Epithelial cell of esophagus (primary cell): ENCODE measurements around the gene COL4A5.

Source experiments
- DNase-seq: peaks from one replicate; pipeline ENCODE4 v3.0.0; 2010; ENCODE audit warnings: low read depth
- H3K4me3 ChIP-seq: 2 replicates; pipeline ENCODE4 v1.5.1; 2011; ENCODE audit warnings: mild to moderate bottlenecking, low read length, control low read depth
- TF ChIP-seq, protein P1 (sequence below): IDR thresholded peaks from 2 replicates; pipeline ENCODE4 v1.5.1; 2011; ENCODE audit warnings: low read depth, mild to moderate bottlenecking, low read length, control low read depth, inconsistent platforms; ENCODE audit not compliant: insufficient read depth; ENCODE audit errors: missing control alignments

COL4A5 gene

DNA sequence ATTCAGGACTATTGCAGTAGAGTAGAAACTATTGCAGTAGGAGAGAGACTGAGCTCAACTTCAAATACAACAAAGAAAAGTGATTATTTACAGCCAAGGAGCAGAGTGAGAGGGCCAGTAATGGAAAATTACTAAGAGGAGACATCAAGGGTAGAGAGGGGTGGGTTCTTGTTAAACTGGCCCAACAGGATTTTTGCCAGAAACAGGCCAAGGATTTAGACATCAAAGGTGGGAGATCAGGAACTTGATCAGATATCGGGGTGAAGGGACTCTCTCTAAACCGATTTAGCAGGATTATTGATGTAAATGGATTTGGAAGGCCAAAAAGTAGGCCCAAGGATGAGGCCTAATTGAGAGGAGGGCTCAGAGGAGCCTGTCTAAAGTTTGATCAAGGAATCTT is 231.9 kb downstream of the COL4A5 start:
- DNase-seq: no peak
- no peak overlapping the region for H3K4me3 ChIP-seq
- TF ChIP-seq, protein P1, sequence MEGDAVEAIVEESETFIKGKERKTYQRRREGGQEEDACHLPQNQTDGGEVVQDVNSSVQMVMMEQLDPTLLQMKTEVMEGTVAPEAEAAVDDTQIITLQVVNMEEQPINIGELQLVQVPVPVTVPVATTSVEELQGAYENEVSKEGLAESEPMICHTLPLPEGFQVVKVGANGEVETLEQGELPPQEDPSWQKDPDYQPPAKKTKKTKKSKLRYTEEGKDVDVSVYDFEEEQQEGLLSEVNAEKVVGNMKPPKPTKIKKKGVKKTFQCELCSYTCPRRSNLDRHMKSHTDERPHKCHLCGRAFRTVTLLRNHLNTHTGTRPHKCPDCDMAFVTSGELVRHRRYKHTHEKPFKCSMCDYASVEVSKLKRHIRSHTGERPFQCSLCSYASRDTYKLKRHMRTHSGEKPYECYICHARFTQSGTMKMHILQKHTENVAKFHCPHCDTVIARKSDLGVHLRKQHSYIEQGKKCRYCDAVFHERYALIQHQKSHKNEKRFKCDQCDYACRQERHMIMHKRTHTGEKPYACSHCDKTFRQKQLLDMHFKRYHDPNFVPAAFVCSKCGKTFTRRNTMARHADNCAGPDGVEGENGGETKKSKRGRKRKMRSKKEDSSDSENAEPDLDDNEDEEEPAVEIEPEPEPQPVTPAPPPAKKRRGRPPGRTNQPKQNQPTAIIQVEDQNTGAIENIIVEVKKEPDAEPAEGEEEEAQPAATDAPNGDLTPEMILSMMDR: no peak

GRCh38 chrX:108696690-108697089 is 257.1 kb downstream of the COL4A5 start:
- peak; percentile 9 for DNase-seq
- TF ChIP-seq, protein P1: no peak
- H3K4me3 ChIP-seq: no peak overlapping the region

DNA sequence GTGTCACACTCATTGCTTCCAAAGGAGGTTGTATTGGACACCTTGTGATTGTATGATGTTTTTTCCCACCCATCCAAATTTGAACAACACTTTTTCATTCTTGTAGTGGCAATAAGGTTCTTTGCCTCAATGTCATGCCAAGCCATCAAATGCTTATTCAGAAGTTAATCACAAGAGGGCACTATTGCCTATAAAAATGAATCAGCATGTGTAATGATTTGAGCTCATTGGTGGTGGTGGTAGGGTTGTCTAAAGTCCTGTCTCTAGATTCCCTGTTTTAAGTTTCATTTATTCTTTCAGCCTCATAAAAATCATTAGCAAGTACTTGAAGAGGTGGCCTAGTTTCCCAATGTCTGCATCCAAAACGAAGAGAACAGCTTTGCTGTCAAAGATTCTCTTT is 259.7 kb downstream of the COL4A5 start:
- DNase-seq: peak; percentile 44
- TF ChIP-seq, protein P1: peak; percentile 27

GRCh38 chrX:108701633-108702032 is 262.0 kb downstream of the COL4A5 start:
- DNase-seq: peak; percentile 36
- TF ChIP-seq, protein P1: no peak

More for the DNA sequence above, 259.7 kb downstream of the COL4A5 start:
- H3K4me3 ChIP-seq: no peak overlapping the region

GRCh38 chrX:108702530-108702929 is 262.9 kb downstream of the COL4A5 start:
- H3K4me3 ChIP-seq: no peak overlapping the region
- no peak for DNase-seq
- TF ChIP-seq, protein P1: no peak

More at GRCh38 chrX:108701633-108702032, 262.0 kb downstream of the COL4A5 start:
- H3K4me3 ChIP-seq: no peak overlapping the region

DNA sequence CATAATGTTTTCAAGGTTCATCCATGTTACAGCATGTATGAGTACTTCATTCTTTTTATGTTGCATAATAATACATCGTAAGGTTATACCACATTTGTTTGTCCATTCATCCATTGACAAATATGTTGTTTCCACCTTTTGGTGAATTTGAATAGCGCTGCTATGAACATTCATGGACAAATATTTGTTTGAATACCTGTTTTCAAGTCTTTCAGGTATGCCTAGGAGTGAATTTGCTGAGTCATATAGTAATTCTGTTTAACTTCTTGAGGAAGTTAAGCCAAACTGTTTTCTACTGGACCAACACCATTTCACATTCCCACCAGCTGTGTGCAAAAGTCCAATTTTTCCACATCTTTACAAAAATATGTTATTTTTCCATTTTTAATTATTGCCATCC is 265.2 kb downstream of the COL4A5 start:
- TF ChIP-seq, protein P1: no peak
- peak; percentile 69 for DNase-seq
- H3K4me3 ChIP-seq: no peak overlapping the region

DNA sequence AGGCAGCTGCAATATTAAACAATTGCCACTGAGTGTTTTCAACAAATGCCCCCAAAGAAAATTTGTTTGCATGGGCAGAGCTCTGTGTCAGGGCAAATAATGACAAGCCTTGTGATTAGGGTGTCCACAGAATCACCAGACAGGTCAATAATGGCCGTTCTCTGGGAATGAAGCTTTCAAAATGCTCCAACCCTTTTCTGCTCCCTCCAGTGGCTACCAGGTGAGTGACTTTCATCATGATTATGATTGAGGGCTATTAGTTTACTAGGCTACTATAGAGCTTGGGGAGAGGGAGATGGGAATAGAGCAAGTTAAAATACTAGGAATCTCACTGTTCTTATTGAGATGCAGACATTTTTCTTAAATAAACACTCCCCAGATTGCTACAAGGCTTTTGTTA is 273.2 kb downstream of the COL4A5 start:
- TF ChIP-seq, protein P1: no peak
- no peak for DNase-seq
- no peak overlapping the region for H3K4me3 ChIP-seq
